MM.1S (cell line): ENCODE results near the gene NOA1.

Experiments used
- DNase-seq: peaks from one replicate; pipeline ENCODE4 v3.0.0-alpha.2; 2015
- H2AFZ ChIP-seq: fragments of 300-600 bp; sonication (generic); 2 replicates; pipeline ENCODE4 v1.6.0; 2016; ENCODE audit warnings: antibody characterized with exemption, low read length
- H3F3A ChIP-seq: fragments of 300-600 bp; sonication (generic); 2 replicates; pipeline ENCODE4 v1.6.1; 2016; ENCODE audit warnings: mild to moderate bottlenecking, antibody characterized with exemption, low read length, moderate library complexity, mixed read lengths; ENCODE audit not compliant: insufficient read depth
- H3K27ac ChIP-seq: fragments of 300-600 bp; sonication (generic); 2 replicates; pipeline ENCODE4 v1.5.1; 2016; ENCODE audit warnings: mild to moderate bottlenecking, low read length
- H3K27me3 ChIP-seq: fragments of 300-600 bp; sonication (generic); replicated peaks from 2 replicates; pipeline ENCODE4 v1.6.0; 2016; ENCODE audit warnings: low read length; ENCODE audit not compliant: insufficient read depth
- H3K36me3 ChIP-seq: fragments of 300-600 bp; sonication (generic); replicated peaks from 2 replicates; pipeline ENCODE4 v1.6.1; 2016; ENCODE audit warnings: mild to moderate bottlenecking, low read length, mixed read lengths; ENCODE audit not compliant: insufficient read depth
- H3K4me1 ChIP-seq: fragments of 300-600 bp; sonication (generic); 2 replicates; pipeline ENCODE4 v1.6.1; 2016; ENCODE audit warnings: low read length, mixed read lengths
- H3K4me2 ChIP-seq: fragments of 300-600 bp; sonication (generic); 2 replicates; pipeline ENCODE4 v1.6.0; 2016; ENCODE audit warnings: low read depth, low read length
- H3K4me3 ChIP-seq: fragments of 300-600 bp; sonication (generic); 2 replicates; pipeline ENCODE4 v1.5.1; 2016; ENCODE audit warnings: low read length, mixed read lengths
- H3K79me2 ChIP-seq: fragments of 300-600 bp; sonication (generic); 2 replicates; pipeline ENCODE4 v1.6.1; 2016; ENCODE audit warnings: mixed run types, low read length, mixed read lengths
- H3K9ac ChIP-seq: fragments of 300-600 bp; sonication (generic); 2 replicates; pipeline ENCODE4 v1.6.1; 2016; ENCODE audit warnings: low read length, mixed read lengths
- H3K9me2 ChIP-seq: fragments of 300-600 bp; sonication (generic); replicated peaks from 2 replicates; pipeline ENCODE4 v1.6.1; 2016; ENCODE audit warnings: mild to moderate bottlenecking, low read length, mixed read lengths; ENCODE audit not compliant: insufficient read depth
- H3K9me3 ChIP-seq: fragments of 300-600 bp; sonication (generic); replicated peaks from 2 replicates; pipeline ENCODE4 v1.6.1; 2016; ENCODE audit warnings: mild to moderate bottlenecking, low read length, mixed read lengths; ENCODE audit not compliant: insufficient read depth
- H4K20me1 ChIP-seq: fragments of 300-600 bp; sonication (generic); 2 replicates; pipeline ENCODE4 v1.6.1; 2016; ENCODE audit warnings: mild to moderate bottlenecking, low read length, moderate library complexity, mixed read lengths; ENCODE audit not compliant: insufficient read depth
- CTCF ChIP-seq: fragments of 300-600 bp; sonication (generic); IDR thresholded peaks from 2 replicates; pipeline ENCODE4 v1.5.1; 2016; ENCODE audit warnings: antibody characterized with exemption, low read length, mixed read lengths
- EZH2 ChIP-seq: fragments of 300-600 bp; sonication (generic); optimal IDR thresholded peaks from 2 replicates; pipeline ENCODE3; 2017; ENCODE audit warnings: low read depth, mild to moderate bottlenecking, antibody characterized with exemption, low read length, mixed read lengths
- EZH2phosphoT487 ChIP-seq: fragments of 300-600 bp; sonication (generic); IDR thresholded peaks from 2 replicates; pipeline ENCODE4 v1.6.1; 2018; ENCODE audit warnings: antibody characterized with exemption, low read length

NOA1 gene

GRCh38 chr4:57018980-57019379, 41.6 kb upstream of the NOA1 start:
- Histone ChIP-seq H2AFZ (no peak overlapping the region), H3K4me2 (no peak overlapping the region), H4K20me1 (no peaks in the 10 kb centered on the region), H3F3A (no peaks in the 10 kb centered on the region), H3K9me2 (no peaks in the 10 kb centered on the region), H3K4me1 (no peaks in the 10 kb centered on the region), H3K4me3 (no peak overlapping the region), H3K27me3 (no peaks in the 10 kb centered on the region), H3K9me3 (no peaks in the 10 kb centered on the region), H3K36me3 (peaks cover 15% of the 10 kb centered on the region), H3K27ac (no peak overlapping the region), H3K79me2 (peaks cover 17% of the 10 kb centered on the region), H3K9ac (no peak overlapping the region)
- TF ChIP-seq EZH2phosphoT487 (no peak), EZH2 (no peak), CTCF (no peak)
- DNase-seq, result no peak

DNA sequence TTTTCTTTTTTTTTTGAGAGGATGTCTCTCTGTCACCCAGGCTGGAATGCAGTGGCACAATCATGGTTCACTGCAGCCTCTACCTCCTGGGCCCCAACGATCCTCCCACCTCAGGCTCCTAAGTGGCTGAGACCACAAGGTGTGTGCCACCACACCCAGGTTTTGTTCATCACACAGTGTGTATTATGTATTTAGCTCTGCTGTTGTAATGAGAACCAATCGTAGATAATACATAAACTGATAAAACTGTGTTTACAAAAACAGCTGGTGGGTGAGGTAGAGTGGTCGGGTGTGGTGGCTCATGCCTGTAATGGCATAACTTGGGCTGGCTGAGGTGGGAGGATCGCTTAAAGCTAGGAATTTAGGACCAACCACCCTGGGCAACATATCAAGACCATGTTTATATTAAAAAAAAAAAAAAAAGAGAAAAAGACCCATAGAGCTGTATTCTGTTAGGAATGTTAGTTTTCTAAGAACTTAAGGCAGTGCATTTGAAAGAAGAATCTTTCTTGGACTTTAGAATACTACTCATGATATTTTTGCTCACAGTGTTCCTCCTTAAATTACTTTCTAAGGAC, 36.2 kb upstream of the NOA1 start:
- Histone ChIP-seq H3K9me3 (no peaks in the 10 kb centered on the region), H3K4me3 (no peak overlapping the region), H2AFZ (no peak overlapping the region), H3K27ac (no peak overlapping the region), H3K36me3 (peaks cover 7% of the 10 kb centered on the region; the same call in 1 of the 2 replicates), H3K9ac (no peak overlapping the region), H3F3A (no peaks in the 10 kb centered on the region), H3K79me2 (peaks cover 13% of the 10 kb centered on the region), H3K9me2 (no peaks in the 10 kb centered on the region), H3K4me2 (no peak overlapping the region), H4K20me1 (no peaks in the 10 kb centered on the region), H3K27me3 (no peaks in the 10 kb centered on the region), H3K4me1 (no peaks in the 10 kb centered on the region)
- no peak for DNase-seq
- TF ChIP-seq EZH2, result no peak
- no peak for TF ChIP-seq EZH2phosphoT487
- TF ChIP-seq CTCF, result no peak

GRCh38 chr4:56999751-57000150, 22.3 kb upstream of the NOA1 start:
- TF ChIP-seq EZH2phosphoT487 (no peak), CTCF (no peak), EZH2 (no peak)
- Histone ChIP-seq H3K36me3 (peaks cover 32% of the 10 kb centered on the region), H3F3A (no peaks in the 10 kb centered on the region), H3K4me1 (no peaks in the 10 kb centered on the region), H3K9me3 (no peaks in the 10 kb centered on the region), H2AFZ (no peak overlapping the region), H3K27ac (no peak overlapping the region), H3K4me3 (no peak overlapping the region), H3K9me2 (no peaks in the 10 kb centered on the region), H3K4me2 (no peak overlapping the region), H3K9ac (no peak overlapping the region), H3K79me2 (peaks cover 38% of the 10 kb centered on the region), H4K20me1 (no peaks in the 10 kb centered on the region), H3K27me3 (no peaks in the 10 kb centered on the region)
- no peak for DNase-seq
